WTC11 (cell line): ENCODE measurements around the gene TMEM43.

ENCODE experiments used
- ELF4 ChIP-seq: sonication (generic); formaldehyde crosslinking; IDR thresholded peaks from 2 replicates; pipeline ENCODE4 v1.8.1; 2022; ENCODE audit warnings: low read depth, mild to moderate bottlenecking, moderate library complexity, missing genetic modification reagents
- ESRRA ChIP-seq: sonication (generic); formaldehyde crosslinking; IDR thresholded peaks from 2 replicates; pipeline ENCODE4 v1.8.1; 2022; ENCODE audit warnings: mild to moderate bottlenecking, missing genetic modification reagents, borderline replicate concordance
- FOXK1 ChIP-seq: sonication (generic); formaldehyde crosslinking; IDR thresholded peaks from 2 replicates; pipeline ENCODE4 v1.8.0; 2022; ENCODE audit warnings: mild to moderate bottlenecking, moderate library complexity, missing genetic modification reagents
- HMGA2 ChIP-seq: fragments of 250-450 bp; sonication (Bioruptor Pico); IDR thresholded peaks from 2 replicates; pipeline ENCODE4 v1.4.0; 2021; ENCODE audit warnings: mild to moderate bottlenecking, moderate library complexity
- NR2C2 ChIP-seq: sonication (generic); formaldehyde crosslinking; IDR thresholded peaks from 2 replicates; pipeline ENCODE4 v1.8.0; 2022; ENCODE audit warnings: mild to moderate bottlenecking, missing genetic modification reagents
- RELA ChIP-seq: sonication (generic); formaldehyde crosslinking; IDR thresholded peaks from 2 replicates; pipeline ENCODE4 v1.8.1; 2022; ENCODE audit warnings: missing genetic modification reagents, mild to moderate bottlenecking, borderline replicate concordance
- SP1 ChIP-seq: sonication (generic); formaldehyde crosslinking; conservative IDR thresholded peaks from 2 replicates; pipeline ENCODE4 v1.8.1; 2022; ENCODE audit warnings: missing genetic modification reagents
- TEAD4 ChIP-seq: sonication (generic); formaldehyde crosslinking; IDR thresholded peaks from 2 replicates; pipeline ENCODE4 v1.8.0; 2022; ENCODE audit warnings: mild to moderate bottlenecking, missing genetic modification reagents
- ZNF121 ChIP-seq: sonication (generic); formaldehyde crosslinking; IDR thresholded peaks from 2 replicates; pipeline ENCODE4 v1.8.0; 2023; ENCODE audit warnings: missing genetic modification reagents
- ZNF232 ChIP-seq: sonication (generic); formaldehyde crosslinking; IDR thresholded peaks from 2 replicates; pipeline ENCODE4 v1.8.0; 2022; ENCODE audit warnings: mild to moderate bottlenecking, missing genetic modification reagents
- TF ChIP-seq, protein P1 (sequence below): sonication (generic); formaldehyde crosslinking; IDR thresholded peaks from 2 replicates; pipeline ENCODE4 v1.8.0; 2022; ENCODE audit warnings: mild to moderate bottlenecking, missing genetic modification reagents
- TF ChIP-seq, protein P2 (sequence below): fragments of 200-600 bp; IDR thresholded peaks from 2 replicates; pipeline ENCODE4 v1.8.0; 2022; ENCODE audit warnings: antibody characterized with exemption
- TF ChIP-seq, protein P3 (sequence below): sonication (generic); formaldehyde crosslinking; IDR thresholded peaks from 2 replicates; pipeline ENCODE4 v1.8.0; 2023; ENCODE audit warnings: missing genetic modification reagents, mild to moderate bottlenecking, borderline replicate concordance

DNA sequence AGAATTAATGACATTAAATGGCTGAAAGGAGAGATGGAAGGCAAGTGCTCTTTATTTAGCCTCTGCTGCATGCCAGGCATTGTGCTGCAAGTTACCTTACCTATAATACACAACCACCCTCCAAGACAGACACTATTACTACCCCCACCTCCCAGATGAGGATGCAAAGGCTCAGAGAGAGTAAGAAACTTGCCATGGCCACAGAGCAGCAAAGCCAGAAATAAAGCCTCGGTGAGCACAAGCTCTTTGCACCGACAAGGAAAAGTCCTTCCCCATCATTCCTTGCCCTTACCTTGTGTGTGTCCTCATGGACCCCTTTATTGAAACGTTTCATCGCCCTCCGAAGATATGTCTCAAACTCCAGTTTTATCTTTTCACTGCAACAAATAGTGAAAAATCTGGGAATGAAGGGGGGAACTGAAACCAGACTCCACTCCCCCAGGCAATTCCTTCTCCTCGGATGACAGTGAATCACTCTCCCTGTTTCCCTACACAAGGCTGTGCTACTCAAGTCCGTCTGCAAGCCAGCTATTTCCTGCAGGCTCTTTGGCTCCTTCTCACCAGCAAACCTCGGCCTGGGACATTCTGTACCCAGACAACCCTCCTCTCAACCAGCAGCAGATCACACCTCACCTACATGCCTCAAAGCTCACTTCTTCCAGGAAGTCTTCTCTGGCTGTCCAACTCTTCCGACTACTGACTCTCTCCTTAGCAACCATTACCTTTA is 42.2 kb downstream of the TMEM43 start:
- TF ChIP-seq ZNF232 (CRISPR knock-in tag) = no peak
- no peak for TF ChIP-seq FOXK1 (CRISPR knock-in tag)
- no peak for TF ChIP-seq RELA (CRISPR knock-in tag)
- TF ChIP-seq, protein P1, sequence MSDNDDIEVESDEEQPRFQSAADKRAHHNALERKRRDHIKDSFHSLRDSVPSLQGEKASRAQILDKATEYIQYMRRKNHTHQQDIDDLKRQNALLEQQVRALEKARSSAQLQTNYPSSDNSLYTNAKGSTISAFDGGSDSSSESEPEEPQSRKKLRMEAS = no peak
- TF ChIP-seq, protein P2, sequence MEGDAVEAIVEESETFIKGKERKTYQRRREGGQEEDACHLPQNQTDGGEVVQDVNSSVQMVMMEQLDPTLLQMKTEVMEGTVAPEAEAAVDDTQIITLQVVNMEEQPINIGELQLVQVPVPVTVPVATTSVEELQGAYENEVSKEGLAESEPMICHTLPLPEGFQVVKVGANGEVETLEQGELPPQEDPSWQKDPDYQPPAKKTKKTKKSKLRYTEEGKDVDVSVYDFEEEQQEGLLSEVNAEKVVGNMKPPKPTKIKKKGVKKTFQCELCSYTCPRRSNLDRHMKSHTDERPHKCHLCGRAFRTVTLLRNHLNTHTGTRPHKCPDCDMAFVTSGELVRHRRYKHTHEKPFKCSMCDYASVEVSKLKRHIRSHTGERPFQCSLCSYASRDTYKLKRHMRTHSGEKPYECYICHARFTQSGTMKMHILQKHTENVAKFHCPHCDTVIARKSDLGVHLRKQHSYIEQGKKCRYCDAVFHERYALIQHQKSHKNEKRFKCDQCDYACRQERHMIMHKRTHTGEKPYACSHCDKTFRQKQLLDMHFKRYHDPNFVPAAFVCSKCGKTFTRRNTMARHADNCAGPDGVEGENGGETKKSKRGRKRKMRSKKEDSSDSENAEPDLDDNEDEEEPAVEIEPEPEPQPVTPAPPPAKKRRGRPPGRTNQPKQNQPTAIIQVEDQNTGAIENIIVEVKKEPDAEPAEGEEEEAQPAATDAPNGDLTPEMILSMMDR = no peak
- no peak for TF ChIP-seq SP1 (CRISPR knock-in tag)
- TF ChIP-seq, protein P3, sequence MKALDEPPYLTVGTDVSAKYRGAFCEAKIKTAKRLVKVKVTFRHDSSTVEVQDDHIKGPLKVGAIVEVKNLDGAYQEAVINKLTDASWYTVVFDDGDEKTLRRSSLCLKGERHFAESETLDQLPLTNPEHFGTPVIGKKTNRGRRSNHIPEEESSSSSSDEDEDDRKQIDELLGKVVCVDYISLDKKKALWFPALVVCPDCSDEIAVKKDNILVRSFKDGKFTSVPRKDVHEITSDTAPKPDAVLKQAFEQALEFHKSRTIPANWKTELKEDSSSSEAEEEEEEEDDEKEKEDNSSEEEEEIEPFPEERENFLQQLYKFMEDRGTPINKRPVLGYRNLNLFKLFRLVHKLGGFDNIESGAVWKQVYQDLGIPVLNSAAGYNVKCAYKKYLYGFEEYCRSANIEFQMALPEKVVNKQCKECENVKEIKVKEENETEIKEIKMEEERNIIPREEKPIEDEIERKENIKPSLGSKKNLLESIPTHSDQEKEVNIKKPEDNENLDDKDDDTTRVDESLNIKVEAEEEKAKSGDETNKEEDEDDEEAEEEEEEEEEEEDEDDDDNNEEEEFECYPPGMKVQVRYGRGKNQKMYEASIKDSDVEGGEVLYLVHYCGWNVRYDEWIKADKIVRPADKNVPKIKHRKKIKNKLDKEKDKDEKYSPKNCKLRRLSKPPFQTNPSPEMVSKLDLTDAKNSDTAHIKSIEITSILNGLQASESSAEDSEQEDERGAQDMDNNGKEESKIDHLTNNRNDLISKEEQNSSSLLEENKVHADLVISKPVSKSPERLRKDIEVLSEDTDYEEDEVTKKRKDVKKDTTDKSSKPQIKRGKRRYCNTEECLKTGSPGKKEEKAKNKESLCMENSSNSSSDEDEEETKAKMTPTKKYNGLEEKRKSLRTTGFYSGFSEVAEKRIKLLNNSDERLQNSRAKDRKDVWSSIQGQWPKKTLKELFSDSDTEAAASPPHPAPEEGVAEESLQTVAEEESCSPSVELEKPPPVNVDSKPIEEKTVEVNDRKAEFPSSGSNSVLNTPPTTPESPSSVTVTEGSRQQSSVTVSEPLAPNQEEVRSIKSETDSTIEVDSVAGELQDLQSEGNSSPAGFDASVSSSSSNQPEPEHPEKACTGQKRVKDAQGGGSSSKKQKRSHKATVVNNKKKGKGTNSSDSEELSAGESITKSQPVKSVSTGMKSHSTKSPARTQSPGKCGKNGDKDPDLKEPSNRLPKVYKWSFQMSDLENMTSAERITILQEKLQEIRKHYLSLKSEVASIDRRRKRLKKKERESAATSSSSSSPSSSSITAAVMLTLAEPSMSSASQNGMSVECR = no peak
- no peak for TF ChIP-seq ELF4 (CRISPR knock-in tag)
- no peak for TF ChIP-seq ESRRA (CRISPR knock-in tag)
- TF ChIP-seq HMGA2 (CRISPR knock-in tag) = no peak
- TF ChIP-seq NR2C2 (CRISPR knock-in tag) = no peak
- TF ChIP-seq ZNF121 = no peak
- TF ChIP-seq TEAD4 (CRISPR knock-in tag) = no peak
